ENCODE data around the gene CHMP1A.

Gene CHMP1A

DNA sequence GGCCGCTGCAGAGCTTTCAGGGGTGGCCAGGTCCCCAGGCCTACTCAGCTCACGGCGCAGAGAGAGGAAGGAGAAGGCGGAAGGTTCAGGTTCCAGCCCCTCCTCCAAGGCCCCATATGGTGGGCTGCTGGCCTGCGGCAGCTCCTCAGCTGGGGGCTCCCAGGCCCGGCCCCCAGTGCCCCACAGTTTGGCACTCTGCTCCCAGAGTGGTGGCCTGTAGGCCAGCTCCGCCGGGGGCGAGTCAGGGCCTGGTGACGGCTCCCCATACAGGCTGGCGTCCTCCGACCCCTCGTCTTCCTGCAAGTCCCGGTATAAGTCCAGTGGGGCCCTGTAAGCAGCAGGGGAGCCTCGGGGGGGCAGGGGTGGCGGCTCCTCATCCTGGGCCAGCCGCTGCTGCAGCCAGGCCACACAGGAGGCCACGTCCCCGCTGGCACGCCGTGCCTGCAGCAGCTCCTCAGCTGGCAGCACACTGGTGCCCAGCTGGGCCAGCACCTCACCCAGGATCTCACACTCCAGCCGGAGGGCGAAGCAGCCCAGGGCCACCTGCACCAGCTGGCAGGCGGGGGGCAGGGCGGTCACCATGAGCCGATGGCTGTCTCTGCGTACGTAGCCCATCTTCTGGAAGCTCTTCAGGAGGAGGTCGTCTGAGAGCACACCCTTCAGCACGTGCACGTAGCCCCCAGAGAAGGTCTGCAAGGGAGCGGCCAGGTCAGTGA is 40.3 kb upstream of the CHMP1A start:
- Histone ChIP-seq H4K20me1 (ENCODE audit: insufficient read depth, low read length) (peaks cover 6% of the 10 kb centered on the region; the same call in 1 of the 2 replicates), H3K27ac (ENCODE audit: low read length) (no peak overlapping the region), H3K4me3 (ENCODE audit: low read length) (no peak overlapping the region), H3K79me2 (ENCODE audit: low read length) (no peaks in the 10 kb centered on the region), H2AFZ (ENCODE audit: low read depth, low read length) (no peak overlapping the region), H3K4me2 (ENCODE audit: low read length) (no peak overlapping the region), H3K4me1 (ENCODE audit: low read length) (peaks cover 14% of the 10 kb centered on the region), H3K36me3 (replicated peaks; ENCODE audit: low read depth, low read length) (peaks cover 6% of the 10 kb centered on the region), H3K9me3 (ENCODE audit: insufficient read depth, low read length) (no peaks in the 10 kb centered on the region), H3K27me3 (ENCODE audit: low read depth, low read length) (no peaks in the 10 kb centered on the region), H3K9ac (ENCODE audit: low read length) (no peak overlapping the region)
- TF ChIP-seq, protein P1, sequence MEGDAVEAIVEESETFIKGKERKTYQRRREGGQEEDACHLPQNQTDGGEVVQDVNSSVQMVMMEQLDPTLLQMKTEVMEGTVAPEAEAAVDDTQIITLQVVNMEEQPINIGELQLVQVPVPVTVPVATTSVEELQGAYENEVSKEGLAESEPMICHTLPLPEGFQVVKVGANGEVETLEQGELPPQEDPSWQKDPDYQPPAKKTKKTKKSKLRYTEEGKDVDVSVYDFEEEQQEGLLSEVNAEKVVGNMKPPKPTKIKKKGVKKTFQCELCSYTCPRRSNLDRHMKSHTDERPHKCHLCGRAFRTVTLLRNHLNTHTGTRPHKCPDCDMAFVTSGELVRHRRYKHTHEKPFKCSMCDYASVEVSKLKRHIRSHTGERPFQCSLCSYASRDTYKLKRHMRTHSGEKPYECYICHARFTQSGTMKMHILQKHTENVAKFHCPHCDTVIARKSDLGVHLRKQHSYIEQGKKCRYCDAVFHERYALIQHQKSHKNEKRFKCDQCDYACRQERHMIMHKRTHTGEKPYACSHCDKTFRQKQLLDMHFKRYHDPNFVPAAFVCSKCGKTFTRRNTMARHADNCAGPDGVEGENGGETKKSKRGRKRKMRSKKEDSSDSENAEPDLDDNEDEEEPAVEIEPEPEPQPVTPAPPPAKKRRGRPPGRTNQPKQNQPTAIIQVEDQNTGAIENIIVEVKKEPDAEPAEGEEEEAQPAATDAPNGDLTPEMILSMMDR (IDR thresholded peaks at IDR 0.05; ENCODE audit: low read depth, low read length) = no peak
- no peak for TF ChIP-seq EZH2phosphoT487 (IDR thresholded peaks at IDR 0.05; ENCODE audit: low read depth)

DNA sequence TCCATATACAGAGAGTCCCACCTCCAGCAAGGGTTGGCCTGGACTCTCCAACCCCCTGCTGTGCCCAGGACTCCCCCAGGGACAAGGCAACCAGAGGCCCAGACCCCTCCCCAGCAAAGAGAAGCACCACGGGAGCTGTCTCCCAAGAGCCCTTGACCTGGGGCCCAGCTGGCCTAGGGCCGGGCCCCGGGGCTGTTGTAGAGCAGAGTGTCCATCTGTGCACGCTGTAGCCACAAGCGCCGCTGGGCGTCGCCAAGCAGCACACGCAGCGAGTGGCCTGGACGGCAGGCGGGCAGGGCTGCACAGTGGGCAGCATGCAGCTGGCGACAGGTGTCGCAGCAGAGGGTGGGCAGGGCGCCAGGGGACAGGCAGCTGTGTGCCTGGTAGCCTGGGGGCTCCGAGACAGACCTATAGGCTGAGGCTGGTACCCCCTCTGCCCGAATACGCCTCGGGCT is 39.7 kb upstream of the CHMP1A start:
- Histone ChIP-seq H3K79me2 (ENCODE audit: low read length) (no peaks in the 10 kb centered on the region), H3K4me3 (ENCODE audit: low read length) (no peak overlapping the region), H3K4me2 (ENCODE audit: low read length) (no peak overlapping the region), H3K9ac (ENCODE audit: low read length) (no peak overlapping the region), H3K27me3 (ENCODE audit: low read depth, low read length) (no peaks in the 10 kb centered on the region), H2AFZ (ENCODE audit: low read depth, low read length) (no peak overlapping the region), H3K27ac (ENCODE audit: low read length) (no peak overlapping the region), H3K9me3 (ENCODE audit: insufficient read depth, low read length) (no peaks in the 10 kb centered on the region), H3K36me3 (replicated peaks; ENCODE audit: low read depth, low read length) (peaks cover 8% of the 10 kb centered on the region), H4K20me1 (ENCODE audit: insufficient read depth, low read length) (peaks cover 6% of the 10 kb centered on the region; the same call in 1 of the 2 replicates), H3K4me1 (ENCODE audit: low read length) (peaks cover 11% of the 10 kb centered on the region)
- TF ChIP-seq, protein P1 (IDR thresholded peaks at IDR 0.05; ENCODE audit: low read depth, low read length) = no peak
- no peak for TF ChIP-seq EZH2phosphoT487 (IDR thresholded peaks at IDR 0.05; ENCODE audit: low read depth)

DNA sequence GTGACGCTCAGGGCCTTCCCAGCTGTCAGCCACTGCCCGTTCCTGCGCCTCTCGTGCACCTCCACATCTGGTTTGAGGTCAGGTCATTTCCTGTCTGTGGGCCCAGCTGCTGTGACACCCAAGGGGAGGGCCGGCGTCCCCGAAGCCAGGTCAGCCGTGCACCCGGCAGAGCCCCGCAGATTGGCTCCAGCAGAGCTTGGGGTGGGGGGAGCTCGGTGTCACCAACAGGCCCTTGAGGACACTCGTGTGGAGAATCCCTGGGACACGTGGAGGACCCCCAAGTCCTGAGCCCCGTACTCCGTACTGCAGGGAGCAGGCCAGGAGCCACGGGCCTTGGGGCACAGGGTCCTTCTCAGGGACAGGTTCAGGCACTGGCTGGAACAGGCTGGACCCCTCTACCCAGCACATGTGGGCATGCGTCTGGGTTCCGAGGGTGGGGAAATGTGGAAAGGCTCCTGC is 39.2 kb upstream of the CHMP1A start:
- Histone ChIP-seq H3K9me3 (ENCODE audit: insufficient read depth, low read length) (no peaks in the 10 kb centered on the region), H3K36me3 (replicated peaks; ENCODE audit: low read depth, low read length) (peaks cover 11% of the 10 kb centered on the region)
- TF ChIP-seq, protein P1 (IDR thresholded peaks at IDR 0.05; ENCODE audit: low read depth, low read length) = no peak
- no peak for TF ChIP-seq EZH2phosphoT487 (IDR thresholded peaks at IDR 0.05; ENCODE audit: low read depth)

DNA sequence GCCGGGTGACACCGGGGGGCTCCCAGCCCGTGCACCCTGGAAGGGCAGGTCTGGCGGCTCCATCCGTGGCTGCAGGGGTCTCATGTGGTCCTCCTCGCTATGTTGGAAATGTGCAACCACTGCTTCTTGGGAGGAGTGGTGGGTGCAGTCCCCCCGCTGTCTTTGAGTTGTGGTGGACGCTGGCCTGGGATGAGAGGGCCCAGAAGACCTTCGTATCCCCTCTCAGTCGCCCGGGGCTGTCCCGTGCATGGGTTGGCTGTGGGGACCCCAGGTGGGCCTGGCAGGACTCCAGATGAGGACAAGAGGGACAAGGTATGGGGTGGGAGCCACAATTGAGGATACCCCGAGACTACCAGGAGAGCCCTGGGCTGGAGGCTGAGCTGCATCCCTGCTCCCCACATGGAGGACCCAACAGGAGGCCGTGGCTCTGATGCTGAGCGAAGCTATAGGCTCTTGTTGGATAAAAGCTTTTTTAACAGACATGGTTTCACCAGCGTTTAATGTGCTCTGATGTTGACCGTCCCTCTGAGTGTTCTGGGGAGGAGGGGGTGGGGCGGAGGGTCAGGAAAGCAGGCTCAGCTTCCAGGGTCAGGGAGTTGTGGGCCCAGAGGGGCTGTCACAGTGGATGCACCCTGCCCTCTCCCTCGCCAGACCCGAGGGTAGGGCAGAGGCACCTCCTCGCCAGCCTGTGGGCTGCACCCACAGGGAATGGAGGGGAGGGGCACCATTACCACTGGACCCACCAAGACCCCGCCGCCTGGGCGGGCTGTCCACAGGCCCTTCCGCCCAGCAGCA is 38.6 kb upstream of the CHMP1A start:
- Histone ChIP-seq H3K9ac (ENCODE audit: low read length) (no peak overlapping the region), H4K20me1 (ENCODE audit: insufficient read depth, low read length) (peaks cover 6% of the 10 kb centered on the region; the same call in 1 of the 2 replicates), H2AFZ (ENCODE audit: low read depth, low read length) (no peak overlapping the region), H3K4me2 (ENCODE audit: low read length) (no peak overlapping the region), H3K4me1 (ENCODE audit: low read length) (peaks cover 10% of the 10 kb centered on the region), H3K79me2 (ENCODE audit: low read length) (no peaks in the 10 kb centered on the region), H3K4me3 (ENCODE audit: low read length) (no peak overlapping the region), H3K9me3 (ENCODE audit: insufficient read depth, low read length) (no peaks in the 10 kb centered on the region), H3K27ac (ENCODE audit: low read length) (no peak overlapping the region), H3K36me3 (replicated peaks; ENCODE audit: low read depth, low read length) (peaks cover 17% of the 10 kb centered on the region), H3K27me3 (ENCODE audit: low read depth, low read length) (no peaks in the 10 kb centered on the region)
- TF ChIP-seq EZH2phosphoT487 (IDR thresholded peaks at IDR 0.05; ENCODE audit: low read depth) = no peak
- TF ChIP-seq, protein P1 (IDR thresholded peaks at IDR 0.05; ENCODE audit: low read depth, low read length) = no peak

More for the DNA sequence above, 39.2 kb upstream of the CHMP1A start:
- H3K4me3 ChIP-seq (ENCODE audit: low read length) = no peak overlapping the region
- H3K4me1 ChIP-seq (ENCODE audit: low read length) = peaks cover 10% of the 10 kb centered on the region
- H3K27me3 ChIP-seq (ENCODE audit: low read depth, low read length) = no peaks in the 10 kb centered on the region
- no peak overlapping the region for H3K9ac ChIP-seq (ENCODE audit: low read length)
- H3K4me2 ChIP-seq (ENCODE audit: low read length) = no peak overlapping the region
- H4K20me1 ChIP-seq (ENCODE audit: insufficient read depth, low read length) = peaks cover 6% of the 10 kb centered on the region; the same call in 1 of the 2 replicates
- H2AFZ ChIP-seq (ENCODE audit: low read depth, low read length) = no peak overlapping the region
- H3K27ac ChIP-seq (ENCODE audit: low read length) = no peak overlapping the region
- H3K79me2 ChIP-seq (ENCODE audit: low read length) = no peaks in the 10 kb centered on the region
